ENCODE data around the gene TANC1.
"Not testable (repeated sequence)": the region's sequence is repeated elsewhere in the genome, so short reads cannot be mapped to it uniquely, and the experiment has no call there.

TANC1 gene

DNA sequence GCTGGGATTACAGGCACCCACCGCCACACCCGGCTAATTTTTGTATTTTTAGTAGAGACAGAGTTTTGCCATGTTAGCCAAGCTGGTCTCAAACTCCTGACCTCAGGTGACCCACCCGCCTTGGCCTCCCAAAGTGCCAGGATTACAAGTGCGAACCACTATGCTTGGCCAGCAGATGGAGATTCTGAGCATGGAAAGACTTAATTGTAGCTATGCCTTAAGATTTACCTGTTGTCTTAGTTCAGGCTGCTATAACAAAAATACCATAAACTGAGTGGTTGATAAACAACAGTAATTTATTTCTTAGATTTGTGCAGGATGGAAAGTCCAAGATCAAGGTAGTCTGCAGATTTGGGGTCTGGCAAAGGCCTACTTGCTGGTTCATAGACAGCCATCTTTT, 172.4 kb downstream of the TANC1 start:
- H3K4me1 ChIP-seq (ENCODE audit: control insufficient read depth in 1 of 2, insufficient read depth in 2 of 2, low read length in 2 of 2), result peaks cover 3 to 22% of the 10 kb centered on the region in 2 donors
- not testable (repeated sequence) for H3K9ac ChIP-seq (ENCODE audit: low read depth in 1 of 2, low read length in 2 of 2)

GRCh38 chr2:159144776-159145614, 176.6 kb downstream of the TANC1 start:
- no peak overlapping the region for H3K9ac ChIP-seq (ENCODE audit: low read depth in 1 of 2, low read length in 2 of 2)
- H3K27ac ChIP-seq (ENCODE audit: low read depth, low read length), result no peak overlapping the region
- no peaks in the 10 kb centered on the region for H3K9me3 ChIP-seq (ENCODE audit: control insufficient read depth in 1 of 2, low read length in 2 of 2)
- H3K4me3 ChIP-seq (ENCODE audit: low read depth in 1 of 2, low read length in 2 of 2), result no peak overlapping the region
- H3K27me3 ChIP-seq (ENCODE audit: control insufficient read depth in 1 of 2, insufficient read depth in 2 of 2, low read length in 2 of 2), result no peaks in the 10 kb centered on the region
- H3K36me3 ChIP-seq (ENCODE audit: control insufficient read depth in 1 of 2, insufficient read depth in 2 of 2, low read length in 2 of 2), result peaks cover 0 to 3% of the 10 kb centered on the region in 2 donors
- H3K4me1 ChIP-seq (ENCODE audit: control insufficient read depth in 1 of 2, insufficient read depth in 2 of 2, low read length in 2 of 2), result peaks cover 11 to 36% of the 10 kb centered on the region in 2 donors

More for the DNA sequence above, 172.4 kb downstream of the TANC1 start:
- H3K27me3 ChIP-seq (ENCODE audit: control insufficient read depth in 1 of 2, insufficient read depth in 2 of 2, low read length in 2 of 2); H3K9me3 ChIP-seq (ENCODE audit: control insufficient read depth in 1 of 2, low read length in 2 of 2); H3K27ac ChIP-seq (ENCODE audit: low read depth, low read length); H3K4me3 ChIP-seq (ENCODE audit: low read depth in 1 of 2, low read length in 2 of 2); H3K36me3 ChIP-seq (ENCODE audit: control insufficient read depth in 1 of 2, insufficient read depth in 2 of 2, low read length in 2 of 2): not testable (repeated sequence)

- Histone ChIP-seq H3K9me3 (ENCODE audit: control insufficient read depth in 1 of 2, low read length in 2 of 2) (no peaks in the 10 kb centered on the region), H3K27ac (ENCODE audit: low read depth, low read length) (no peak overlapping the region), H3K9ac (ENCODE audit: low read depth in 1 of 2, low read length in 2 of 2) (no peak overlapping the region), H3K4me3 (ENCODE audit: low read depth in 1 of 2, low read length in 2 of 2) (no peak overlapping the region), H3K36me3 (ENCODE audit: control insufficient read depth in 1 of 2, insufficient read depth in 2 of 2, low read length in 2 of 2) (peaks cover 0 to 7% of the 10 kb centered on the region in 2 donors), H3K4me1 (ENCODE audit: control insufficient read depth in 1 of 2, insufficient read depth in 2 of 2, low read length in 2 of 2) (peaks cover 19 to 40% of the 10 kb centered on the region in 2 donors), H3K27me3 (ENCODE audit: control insufficient read depth in 1 of 2, insufficient read depth in 2 of 2, low read length in 2 of 2) (no peaks in the 10 kb centered on the region)
Observed at GRCh38 chr2:159145745-159146354, 177.4 kb downstream of the TANC1 start.

DNA sequence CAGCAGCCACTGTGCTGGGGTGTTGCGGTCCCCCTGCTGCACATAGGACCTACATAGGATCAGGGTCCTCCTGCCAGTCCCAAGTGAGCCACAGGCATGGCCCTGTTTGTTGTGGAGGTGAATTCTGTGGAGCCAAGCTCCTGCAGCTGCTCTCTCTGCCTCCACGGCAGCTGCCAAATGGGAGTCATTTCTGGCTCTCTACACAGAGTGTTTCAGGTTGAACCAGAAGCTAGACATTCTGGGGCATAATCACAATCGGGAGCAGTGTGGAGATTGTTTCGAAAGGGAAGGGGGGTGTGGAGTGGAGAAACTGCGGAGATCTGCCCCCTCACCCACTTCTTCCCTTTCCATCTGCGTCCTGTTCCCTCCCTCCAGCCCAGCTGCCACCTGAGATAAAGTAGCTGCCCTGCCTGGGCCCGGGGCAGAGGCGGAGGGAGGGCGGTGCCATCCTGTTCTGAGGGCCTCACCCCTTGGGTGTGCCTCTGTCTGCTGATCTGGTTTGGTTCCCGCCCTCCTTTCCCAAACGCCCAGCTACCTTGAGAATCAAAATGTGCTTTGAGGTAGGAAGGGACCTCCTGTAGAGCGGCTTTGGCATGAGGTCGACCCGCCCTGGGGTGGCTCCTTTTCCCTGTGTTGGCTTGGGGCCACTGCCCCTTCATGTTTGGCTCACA, 178.7 kb downstream of the TANC1 start:
- peak overlapping the region; percentile 44 to 50 for H3K4me3 ChIP-seq (ENCODE audit: low read depth in 1 of 2, low read length in 2 of 2)
- no peaks in the 10 kb centered on the region for H3K9me3 ChIP-seq (ENCODE audit: control insufficient read depth in 1 of 2, low read length in 2 of 2)
- no peaks in the 10 kb centered on the region for H3K27me3 ChIP-seq (ENCODE audit: control insufficient read depth in 1 of 2, insufficient read depth in 2 of 2, low read length in 2 of 2)
- H3K9ac ChIP-seq (ENCODE audit: low read depth in 1 of 2, low read length in 2 of 2), result no peak overlapping the region
- H3K36me3 ChIP-seq (ENCODE audit: control insufficient read depth in 1 of 2, insufficient read depth in 2 of 2, low read length in 2 of 2), result peaks cover 0 to 7% of the 10 kb centered on the region in 2 donors
- no peak overlapping the region for H3K27ac ChIP-seq (ENCODE audit: low read depth, low read length)
- peaks cover 30 to 52% of the 10 kb centered on the region in 2 donors for H3K4me1 ChIP-seq (ENCODE audit: control insufficient read depth in 1 of 2, insufficient read depth in 2 of 2, low read length in 2 of 2)

DNA sequence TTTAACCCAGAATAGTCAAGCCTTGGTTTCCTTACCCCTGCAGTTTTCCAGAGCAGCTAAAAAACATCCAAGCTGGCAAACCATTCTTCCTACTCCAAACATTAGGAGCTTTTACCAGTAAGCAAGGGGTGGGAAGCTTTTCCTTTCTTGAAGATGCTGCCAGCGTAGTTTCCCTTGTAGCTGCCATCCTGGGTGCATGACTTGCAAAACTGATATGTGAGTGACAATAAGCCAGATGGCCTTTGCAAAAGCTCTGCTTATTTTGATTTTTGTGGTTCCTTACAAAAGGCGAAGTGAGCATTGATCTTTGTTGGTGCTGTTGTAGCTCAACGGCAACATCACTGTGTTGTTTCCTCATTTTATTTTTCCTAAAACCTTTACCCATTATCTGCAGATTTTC, 179.2 kb downstream of the TANC1 start:
- H3K36me3 ChIP-seq (ENCODE audit: control insufficient read depth in 1 of 2, insufficient read depth in 2 of 2, low read length in 2 of 2), result peaks cover 0 to 7% of the 10 kb centered on the region in 2 donors
- H3K27me3 ChIP-seq (ENCODE audit: control insufficient read depth in 1 of 2, insufficient read depth in 2 of 2, low read length in 2 of 2), result no peaks in the 10 kb centered on the region
- peak overlapping the region in 1 of 2 donors; percentile 50 for H3K4me3 ChIP-seq (ENCODE audit: low read depth in 1 of 2, low read length in 2 of 2)
- H3K9ac ChIP-seq (ENCODE audit: low read depth in 1 of 2, low read length in 2 of 2), result no peak overlapping the region
- no peaks in the 10 kb centered on the region for H3K9me3 ChIP-seq (ENCODE audit: control insufficient read depth in 1 of 2, low read length in 2 of 2)
- peaks cover 33 to 57% of the 10 kb centered on the region in 2 donors for H3K4me1 ChIP-seq (ENCODE audit: control insufficient read depth in 1 of 2, insufficient read depth in 2 of 2, low read length in 2 of 2)
- no peak overlapping the region for H3K27ac ChIP-seq (ENCODE audit: low read depth, low read length)

DNA sequence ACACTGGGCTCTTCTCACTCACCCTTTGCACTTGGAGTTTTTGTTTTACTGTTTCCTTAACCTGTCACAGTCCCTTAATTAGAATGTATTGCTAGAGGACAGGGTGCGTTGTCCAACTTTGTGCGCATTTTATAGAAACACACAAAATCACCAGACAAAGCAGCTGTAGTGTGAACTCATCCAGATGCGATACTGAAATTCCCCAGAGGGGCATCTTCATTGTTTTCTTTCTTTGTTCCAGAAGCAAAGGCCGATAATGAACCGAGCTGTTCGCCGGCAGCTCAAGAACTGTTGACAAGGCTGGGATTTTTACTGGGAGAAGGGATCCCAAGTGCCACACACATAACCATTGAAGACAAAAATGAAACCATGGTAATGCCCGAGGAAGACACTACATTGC, 180.5 kb downstream of the TANC1 start:
- H3K9me3 ChIP-seq (ENCODE audit: control insufficient read depth in 1 of 2, low read length in 2 of 2), result no peaks in the 10 kb centered on the region
- no peak overlapping the region for H3K27ac ChIP-seq (ENCODE audit: low read depth, low read length)
- no peak overlapping the region for H3K9ac ChIP-seq (ENCODE audit: low read depth in 1 of 2, low read length in 2 of 2)

GRCh38 chr2:159149747-159150146, 181.3 kb downstream of the TANC1 start:
- no peak overlapping the region for H3K27ac ChIP-seq (ENCODE audit: low read depth, low read length)

More for the DNA sequence above, 180.5 kb downstream of the TANC1 start:
- no peak overlapping the region for H3K4me3 ChIP-seq (ENCODE audit: low read depth in 1 of 2, low read length in 2 of 2)
- no peaks in the 10 kb centered on the region for H3K27me3 ChIP-seq (ENCODE audit: control insufficient read depth in 1 of 2, insufficient read depth in 2 of 2, low read length in 2 of 2)
- peaks cover 0 to 7% of the 10 kb centered on the region in 2 donors for H3K36me3 ChIP-seq (ENCODE audit: control insufficient read depth in 1 of 2, insufficient read depth in 2 of 2, low read length in 2 of 2)
- H3K4me1 ChIP-seq (ENCODE audit: control insufficient read depth in 1 of 2, insufficient read depth in 2 of 2, low read length in 2 of 2), result peaks cover 45 to 69% of the 10 kb centered on the region in 2 donors

GRCh38 chr2:159150280-159150746, 181.9 kb downstream of the TANC1 start:
- Histone ChIP-seq H3K9me3 (ENCODE audit: control insufficient read depth in 1 of 2, low read length in 2 of 2) (no peaks in the 10 kb centered on the region), H3K27ac (ENCODE audit: low read depth, low read length) (no peak overlapping the region), H3K27me3 (ENCODE audit: control insufficient read depth in 1 of 2, insufficient read depth in 2 of 2, low read length in 2 of 2) (no peaks in the 10 kb centered on the region), H3K4me3 (ENCODE audit: low read depth in 1 of 2, low read length in 2 of 2) (no peak overlapping the region), H3K9ac (ENCODE audit: low read depth in 1 of 2, low read length in 2 of 2) (no peak overlapping the region), H3K4me1 (ENCODE audit: control insufficient read depth in 1 of 2, insufficient read depth in 2 of 2, low read length in 2 of 2) (peaks cover 59 to 78% of the 10 kb centered on the region in 2 donors), H3K36me3 (ENCODE audit: control insufficient read depth in 1 of 2, insufficient read depth in 2 of 2, low read length in 2 of 2) (peaks cover 0 to 7% of the 10 kb centered on the region in 2 donors)

More at GRCh38 chr2:159149747-159150146, 181.3 kb downstream of the TANC1 start:
- Histone ChIP-seq H3K4me1 (ENCODE audit: control insufficient read depth in 1 of 2, insufficient read depth in 2 of 2, low read length in 2 of 2) (peaks cover 54 to 78% of the 10 kb centered on the region in 2 donors), H3K27me3 (ENCODE audit: control insufficient read depth in 1 of 2, insufficient read depth in 2 of 2, low read length in 2 of 2) (no peaks in the 10 kb centered on the region), H3K9ac (ENCODE audit: low read depth in 1 of 2, low read length in 2 of 2) (no peak overlapping the region), H3K36me3 (ENCODE audit: control insufficient read depth in 1 of 2, insufficient read depth in 2 of 2, low read length in 2 of 2) (peaks cover 0 to 7% of the 10 kb centered on the region in 2 donors), H3K9me3 (ENCODE audit: control insufficient read depth in 1 of 2, low read length in 2 of 2) (no peaks in the 10 kb centered on the region), H3K4me3 (ENCODE audit: low read depth in 1 of 2, low read length in 2 of 2) (no peak overlapping the region)

DNA sequence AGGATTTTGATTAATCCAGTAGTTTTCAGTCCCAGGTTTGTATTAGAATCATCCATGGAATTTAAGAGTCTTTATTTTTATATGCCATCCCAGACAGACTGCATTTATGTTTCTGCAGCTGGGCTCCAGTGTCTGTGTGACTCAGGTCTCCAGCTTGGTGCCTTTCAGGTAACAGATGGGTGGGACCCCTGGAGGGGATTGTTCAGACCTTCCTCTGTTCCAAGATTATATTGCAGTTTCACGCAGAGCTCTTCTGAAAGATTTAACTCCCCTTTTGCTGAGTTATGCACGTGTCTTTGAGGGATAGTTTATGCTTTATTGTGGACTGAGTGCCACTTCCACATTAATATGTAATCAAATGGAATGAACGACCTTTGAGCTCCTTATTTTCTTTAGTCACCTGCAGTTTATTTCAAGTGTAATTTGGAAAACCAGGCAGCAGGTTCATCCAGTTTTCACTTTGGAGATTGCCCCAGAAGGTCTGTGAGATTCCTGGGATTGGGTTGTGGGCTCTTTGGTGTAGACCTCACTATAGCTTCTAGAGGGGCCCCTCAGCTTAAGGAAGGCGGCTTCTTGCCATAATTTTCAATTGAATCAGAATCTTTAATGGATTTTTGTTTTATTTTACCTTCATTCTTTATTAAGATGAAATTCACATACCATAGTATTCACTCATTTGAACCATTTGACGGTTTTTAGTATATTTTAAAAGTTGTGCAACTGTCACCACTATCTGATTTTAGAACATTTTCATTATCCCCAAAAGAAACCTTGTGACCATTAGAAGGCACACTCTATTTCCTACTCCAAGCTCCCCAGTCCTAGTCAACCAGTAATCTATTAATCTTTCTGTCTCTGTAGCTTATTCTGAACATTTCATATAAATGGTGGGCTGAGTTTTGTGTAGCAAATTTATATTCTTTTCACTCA, 183.0 kb downstream of the TANC1 start:
- Histone ChIP-seq H3K9ac (ENCODE audit: low read depth in 1 of 2, low read length in 2 of 2) (no peak overlapping the region), H3K27ac (ENCODE audit: low read depth, low read length) (no peak overlapping the region), H3K27me3 (ENCODE audit: control insufficient read depth in 1 of 2, insufficient read depth in 2 of 2, low read length in 2 of 2) (no peaks in the 10 kb centered on the region), H3K4me1 (ENCODE audit: control insufficient read depth in 1 of 2, insufficient read depth in 2 of 2, low read length in 2 of 2) (peaks cover 65 to 75% of the 10 kb centered on the region in 2 donors), H3K9me3 (ENCODE audit: control insufficient read depth in 1 of 2, low read length in 2 of 2) (no peaks in the 10 kb centered on the region), H3K4me3 (ENCODE audit: low read depth in 1 of 2, low read length in 2 of 2) (peak overlapping the region in 1 of 2 donors; percentile 3), H3K36me3 (ENCODE audit: control insufficient read depth in 1 of 2, insufficient read depth in 2 of 2, low read length in 2 of 2) (peaks cover 0 to 7% of the 10 kb centered on the region in 2 donors)

Data from duodenal mucosa (tissue), 2 donors.